LNCaP clone FGC (cell line): ENCODE measurements around the gene SPATA2L.
"Not testable (repeated sequence)": the region's sequence is repeated elsewhere in the genome, so short reads cannot be mapped to it uniquely, and the experiment has no call there.

Experiments
- DNase-seq: peaks from one replicate; pipeline ENCODE4 v3.0.0-alpha.2; 2011; ENCODE audit warnings: low read depth
- H3K4me3 ChIP-seq: 2 replicates; pipeline ENCODE4 v1.5.1; 2011; ENCODE audit warnings: mild to moderate bottlenecking, low read depth, low read length, control low read depth
- TF ChIP-seq, protein P1 (sequence below): IDR thresholded peaks from 2 replicates; pipeline ENCODE4 v1.5.1; 2012; ENCODE audit warnings: mild to moderate bottlenecking; ENCODE audit not compliant: control insufficient read depth, insufficient read depth; ENCODE audit errors: extremely low read depth

Gene SPATA2L

GRCh38 chr16:89707695-89708094 is 6.2 kb upstream of the SPATA2L start:
- DNase-seq, result no peak
- TF ChIP-seq, protein P1, sequence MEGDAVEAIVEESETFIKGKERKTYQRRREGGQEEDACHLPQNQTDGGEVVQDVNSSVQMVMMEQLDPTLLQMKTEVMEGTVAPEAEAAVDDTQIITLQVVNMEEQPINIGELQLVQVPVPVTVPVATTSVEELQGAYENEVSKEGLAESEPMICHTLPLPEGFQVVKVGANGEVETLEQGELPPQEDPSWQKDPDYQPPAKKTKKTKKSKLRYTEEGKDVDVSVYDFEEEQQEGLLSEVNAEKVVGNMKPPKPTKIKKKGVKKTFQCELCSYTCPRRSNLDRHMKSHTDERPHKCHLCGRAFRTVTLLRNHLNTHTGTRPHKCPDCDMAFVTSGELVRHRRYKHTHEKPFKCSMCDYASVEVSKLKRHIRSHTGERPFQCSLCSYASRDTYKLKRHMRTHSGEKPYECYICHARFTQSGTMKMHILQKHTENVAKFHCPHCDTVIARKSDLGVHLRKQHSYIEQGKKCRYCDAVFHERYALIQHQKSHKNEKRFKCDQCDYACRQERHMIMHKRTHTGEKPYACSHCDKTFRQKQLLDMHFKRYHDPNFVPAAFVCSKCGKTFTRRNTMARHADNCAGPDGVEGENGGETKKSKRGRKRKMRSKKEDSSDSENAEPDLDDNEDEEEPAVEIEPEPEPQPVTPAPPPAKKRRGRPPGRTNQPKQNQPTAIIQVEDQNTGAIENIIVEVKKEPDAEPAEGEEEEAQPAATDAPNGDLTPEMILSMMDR, result no peak
- H3K4me3 ChIP-seq, result no peak overlapping the region

DNA sequence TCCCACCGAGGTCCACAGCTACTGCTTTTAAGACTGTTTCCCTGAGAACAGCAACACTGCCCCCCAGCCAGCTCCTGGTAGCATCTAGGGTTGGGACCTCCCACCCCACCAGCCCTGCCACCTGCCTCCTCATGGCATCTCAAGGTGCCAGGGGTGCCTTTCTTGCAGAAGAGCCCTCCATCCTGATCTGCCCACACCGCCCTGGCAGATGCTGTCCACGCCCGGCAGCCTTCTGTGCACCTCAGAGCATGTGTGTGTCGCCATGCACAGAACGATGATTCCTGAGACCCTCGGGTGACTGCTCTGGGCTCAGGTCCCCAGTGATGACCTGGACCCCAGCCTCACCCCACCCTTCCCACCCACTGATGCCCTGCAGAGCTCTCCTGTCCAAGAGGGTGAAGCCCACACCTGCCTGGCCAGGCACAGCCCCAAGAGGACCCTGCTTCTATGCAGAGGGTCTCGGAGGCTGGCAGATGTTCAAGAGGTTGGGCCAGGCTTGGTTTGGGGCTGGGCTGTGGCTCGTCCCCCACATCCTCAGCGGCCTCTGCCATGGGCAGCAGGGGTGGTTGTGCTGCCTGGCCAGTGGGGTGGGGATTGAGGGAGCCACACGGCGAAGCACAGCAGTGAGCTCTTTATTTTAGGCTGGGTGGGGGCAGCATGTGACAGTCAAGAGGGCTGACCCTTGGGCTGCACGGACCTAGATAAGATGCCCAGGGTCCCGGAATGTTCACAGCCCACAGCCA is 5.2 kb upstream of the SPATA2L start:
- TF ChIP-seq, protein P1, result no peak
- H3K4me3 ChIP-seq, result no peak overlapping the region
- no peak for DNase-seq

- no peak for DNase-seq
- H3K4me3 ChIP-seq, result no peak overlapping the region
- TF ChIP-seq, protein P1, result no peak
Measured at GRCh38 chr16:89705006-89705405, 3.5 kb upstream of the SPATA2L start.

- TF ChIP-seq, protein P1, result no peak
- no peak for DNase-seq
- no peak overlapping the region for H3K4me3 ChIP-seq
Measured at GRCh38 chr16:89704281-89704680, 2.8 kb upstream of the SPATA2L start.

- no peak for DNase-seq
- H3K4me3 ChIP-seq, result peak overlapping the region; percentile 71
- TF ChIP-seq, protein P1, result peak; percentile 56
Measured at GRCh38 chr16:89700649-89701424, 668 bp downstream of the SPATA2L start.

- H3K4me3 ChIP-seq, result peak overlapping the region; percentile 71
- TF ChIP-seq, protein P1, result peak; percentile 57
- DNase-seq, result peak; percentile 99
Measured at GRCh38 chr16:89700100-89700648, 1.3 kb downstream of the SPATA2L start.

GRCh38 chr16:89699629-89700099 is 1.8 kb downstream of the SPATA2L start:
- peak overlapping the region; percentile 34 for H3K4me3 ChIP-seq
- DNase-seq, result not testable (repeated sequence)

DNA sequence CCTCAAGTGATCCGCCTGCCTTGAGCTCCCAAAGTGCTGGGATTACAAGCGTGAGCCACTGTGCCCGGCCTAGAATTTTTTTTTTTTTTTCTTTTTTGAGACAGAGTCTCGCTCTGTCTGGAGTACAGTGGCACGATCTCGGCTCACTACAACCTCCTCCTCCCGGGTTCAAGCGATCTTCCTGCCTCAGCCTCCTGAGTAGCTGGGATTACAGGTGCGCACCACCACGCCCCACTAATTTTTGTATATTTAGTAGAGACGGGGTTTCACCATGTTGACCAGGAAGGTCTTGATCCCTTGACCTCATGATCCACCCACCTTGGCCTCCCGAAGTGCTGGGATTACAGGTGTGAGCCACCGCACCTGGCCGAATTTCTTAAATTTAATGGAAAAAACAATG is 2.8 kb downstream of the SPATA2L start:
- H3K4me3 ChIP-seq, DNase-seq: not testable (repeated sequence)
